GM12873 (cell line): Measurements from ENCODE around the gene CDK14.

Source experiments
- TF ChIP-seq, protein P1 (sequence below): IDR thresholded peaks from 2 replicates; pipeline ENCODE4 v1.5.1; 2012; ENCODE audit warnings: low read depth, mild to moderate bottlenecking, moderate library complexity, low read length, control low read depth; ENCODE audit not compliant: insufficient read depth; ENCODE audit errors: missing control alignments

Gene CDK14

DNA sequence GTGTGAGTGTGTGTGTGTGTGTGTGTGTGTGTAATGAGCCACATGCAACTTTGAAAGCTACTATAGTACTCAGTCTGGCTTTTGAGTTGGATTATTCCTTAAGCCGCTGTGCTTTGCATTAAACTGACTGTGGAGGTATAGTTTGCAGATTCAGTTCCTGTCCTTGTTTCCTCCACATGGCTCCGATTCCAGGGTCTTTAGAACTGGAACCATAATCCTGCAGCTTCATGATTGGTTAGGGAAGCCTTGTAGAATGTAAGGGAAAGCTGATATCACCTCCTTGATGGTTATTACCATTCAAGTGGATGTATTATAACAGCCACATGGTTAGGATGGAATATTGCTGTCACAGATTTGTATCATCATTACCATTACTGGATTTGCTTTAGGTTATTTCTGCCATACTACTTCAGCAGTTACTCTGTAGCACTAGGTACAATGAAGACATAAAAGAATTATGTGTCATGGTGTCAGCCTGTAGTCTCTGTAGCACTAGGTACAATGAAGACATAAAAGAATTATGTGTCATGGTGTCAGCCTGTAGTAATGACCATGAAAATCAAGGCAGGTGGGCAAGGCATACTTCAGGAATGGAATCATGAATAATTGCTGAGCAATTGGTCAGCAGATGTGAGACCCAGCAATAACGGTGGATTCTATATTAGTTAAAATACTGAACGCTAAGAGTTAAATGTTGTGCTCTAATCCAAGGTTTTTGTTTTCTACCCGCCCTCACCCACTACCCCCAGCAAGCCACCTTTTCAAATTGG, 393.1 kb downstream of the CDK14 start:
- TF ChIP-seq, protein P1, sequence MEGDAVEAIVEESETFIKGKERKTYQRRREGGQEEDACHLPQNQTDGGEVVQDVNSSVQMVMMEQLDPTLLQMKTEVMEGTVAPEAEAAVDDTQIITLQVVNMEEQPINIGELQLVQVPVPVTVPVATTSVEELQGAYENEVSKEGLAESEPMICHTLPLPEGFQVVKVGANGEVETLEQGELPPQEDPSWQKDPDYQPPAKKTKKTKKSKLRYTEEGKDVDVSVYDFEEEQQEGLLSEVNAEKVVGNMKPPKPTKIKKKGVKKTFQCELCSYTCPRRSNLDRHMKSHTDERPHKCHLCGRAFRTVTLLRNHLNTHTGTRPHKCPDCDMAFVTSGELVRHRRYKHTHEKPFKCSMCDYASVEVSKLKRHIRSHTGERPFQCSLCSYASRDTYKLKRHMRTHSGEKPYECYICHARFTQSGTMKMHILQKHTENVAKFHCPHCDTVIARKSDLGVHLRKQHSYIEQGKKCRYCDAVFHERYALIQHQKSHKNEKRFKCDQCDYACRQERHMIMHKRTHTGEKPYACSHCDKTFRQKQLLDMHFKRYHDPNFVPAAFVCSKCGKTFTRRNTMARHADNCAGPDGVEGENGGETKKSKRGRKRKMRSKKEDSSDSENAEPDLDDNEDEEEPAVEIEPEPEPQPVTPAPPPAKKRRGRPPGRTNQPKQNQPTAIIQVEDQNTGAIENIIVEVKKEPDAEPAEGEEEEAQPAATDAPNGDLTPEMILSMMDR = no peak

DNA sequence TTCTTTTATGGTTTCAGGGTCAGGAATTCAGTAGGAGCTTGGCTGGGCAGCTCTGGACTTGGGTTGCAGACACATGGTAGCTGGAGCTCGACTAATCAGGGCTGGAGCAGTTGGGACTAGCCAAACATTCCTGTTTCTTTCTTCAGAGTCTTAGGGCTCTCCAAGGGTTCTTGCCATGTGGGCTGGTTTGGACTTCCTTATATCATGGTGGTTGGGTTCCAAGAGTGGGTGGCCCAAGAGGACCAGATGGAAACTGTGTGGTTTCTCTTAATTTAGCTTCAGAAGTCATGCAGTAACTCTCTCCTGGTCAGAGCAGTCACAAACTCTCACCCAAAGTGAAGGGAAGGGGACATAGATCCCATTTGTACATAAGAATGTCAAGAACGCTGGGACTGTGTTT, 398.0 kb downstream of the CDK14 start:
- TF ChIP-seq, protein P1 = no peak

DNA sequence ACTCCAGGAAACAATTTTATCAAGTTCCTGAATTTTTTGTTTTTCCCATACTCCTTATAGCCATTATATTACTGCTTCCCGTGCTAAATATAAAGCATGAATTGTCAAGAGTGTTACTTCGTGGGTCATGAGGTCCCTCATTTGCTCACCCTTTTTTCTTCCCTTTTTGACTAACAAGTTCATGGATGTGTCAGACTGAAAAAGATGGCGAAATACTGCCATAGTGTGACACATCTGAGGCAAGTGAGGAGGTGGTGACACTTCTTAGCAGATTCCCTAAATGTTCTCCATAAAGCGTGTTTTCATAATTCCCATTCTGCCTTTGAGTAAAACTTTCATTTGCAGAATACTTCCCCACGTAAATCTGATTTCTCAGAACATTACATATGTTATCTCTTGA, 398.5 kb downstream of the CDK14 start:
- TF ChIP-seq, protein P1 = no peak

DNA sequence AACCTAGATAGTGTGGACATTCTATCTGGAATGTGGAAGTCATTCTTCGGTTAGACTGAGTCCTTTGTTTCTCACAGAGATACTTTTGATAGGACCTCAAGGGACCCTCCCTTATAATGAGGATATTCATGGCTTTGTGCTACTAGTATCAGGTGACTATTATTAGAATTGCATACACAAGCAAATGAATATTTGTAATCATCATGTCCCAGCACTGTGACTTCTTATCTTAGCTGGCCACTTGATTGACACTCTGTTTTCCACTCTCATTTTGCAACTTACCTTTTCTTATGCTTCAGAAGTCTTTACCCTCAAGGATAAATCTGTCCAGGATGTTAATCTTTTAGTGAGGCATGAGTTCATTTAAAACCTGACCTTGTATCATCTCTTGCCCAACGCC, 399.9 kb downstream of the CDK14 start:
- TF ChIP-seq, protein P1 = no peak

DNA sequence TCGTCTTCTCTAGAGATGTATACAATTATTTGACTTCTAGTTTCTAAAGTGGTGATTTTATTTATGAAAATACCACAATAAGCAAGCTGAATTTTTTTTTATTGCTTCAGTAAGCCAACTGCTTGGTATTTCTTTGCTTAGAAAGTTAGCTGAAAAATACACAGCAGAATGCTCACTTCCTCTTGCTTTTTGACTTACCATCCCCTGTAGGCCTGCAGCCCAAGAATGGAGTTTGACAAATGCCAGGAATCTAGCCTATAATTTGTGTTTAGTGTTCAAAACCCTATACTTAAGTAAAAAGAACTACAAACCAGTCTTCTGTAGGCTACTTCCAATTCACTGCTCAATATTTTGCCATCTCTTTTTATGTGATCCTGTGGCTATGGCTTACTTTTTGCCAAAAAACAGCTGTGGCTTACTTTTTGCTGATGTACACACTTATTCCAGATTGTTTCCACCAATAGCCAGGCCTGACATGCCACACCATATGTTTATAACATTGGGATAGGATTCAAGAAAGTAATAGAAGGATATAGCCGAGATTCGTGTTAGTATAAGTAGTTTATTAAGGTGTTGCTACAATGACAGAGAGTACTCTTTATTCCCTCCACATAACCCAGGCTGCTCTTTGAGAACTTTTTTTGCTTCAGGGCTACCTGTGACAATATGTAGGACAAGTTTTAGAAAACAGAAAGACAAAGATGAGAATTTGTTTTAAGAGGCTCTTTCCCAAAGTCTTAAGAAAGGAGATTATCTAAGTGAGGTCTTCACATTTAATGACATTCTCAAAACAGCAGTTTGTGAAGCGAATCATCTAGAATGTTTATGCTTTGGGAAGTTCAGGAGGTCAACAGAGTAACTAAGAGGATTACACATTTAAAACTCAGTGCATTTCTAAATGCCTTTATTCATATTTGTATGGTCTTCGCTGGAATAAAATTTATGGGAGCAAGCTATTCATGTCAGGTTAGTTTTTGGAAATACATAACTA, 404.2 kb downstream of the CDK14 start:
- TF ChIP-seq, protein P1 = no peak

DNA sequence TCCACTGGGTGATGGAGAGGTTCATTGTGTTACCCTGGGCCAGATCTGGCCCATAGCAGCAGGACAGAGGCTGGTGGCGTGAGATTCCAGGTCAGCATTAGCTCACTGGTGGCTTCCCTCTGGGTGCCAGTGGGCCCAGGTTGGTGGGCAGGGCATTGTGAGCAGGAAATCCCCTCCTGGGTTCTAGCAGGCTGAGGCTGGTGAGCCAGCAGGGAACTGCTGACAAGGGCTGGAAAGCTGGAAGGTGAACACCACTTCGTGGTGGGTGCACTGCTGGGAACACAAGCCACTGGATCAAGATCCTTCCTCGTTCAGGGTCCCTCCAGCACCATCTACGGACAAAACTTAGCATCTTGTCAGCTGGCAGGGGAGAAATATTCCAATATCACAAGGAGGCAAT, 408.9 kb downstream of the CDK14 start:
- TF ChIP-seq, protein P1 = no peak

DNA sequence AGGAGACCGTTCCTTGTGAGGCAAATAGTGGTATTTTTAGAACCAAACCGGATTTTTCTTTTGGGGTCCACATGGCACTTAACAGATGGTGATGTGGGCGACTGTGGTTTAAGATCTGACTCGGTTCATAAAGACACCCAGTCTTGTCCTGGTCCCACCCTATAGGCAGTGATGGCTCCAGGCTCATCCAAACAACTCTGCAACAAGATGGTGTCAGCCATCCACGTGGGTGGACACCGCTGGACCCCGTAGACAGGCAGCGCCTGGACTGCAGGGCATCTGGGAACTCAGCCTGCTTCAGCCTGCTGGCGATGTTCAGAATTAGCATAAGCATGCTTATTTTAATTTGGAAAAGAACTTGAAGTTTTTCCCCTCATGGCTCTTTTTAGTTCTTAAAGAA, 409.7 kb downstream of the CDK14 start:
- TF ChIP-seq, protein P1 = no peak
